Endodermal cell (in vitro differentiated cells): ENCODE data around the gene ABL1. TPM values are rescaled to one million over a fixed set of nuclear protein-coding genes. Genes with fewer than 3 reads are reported as not detected.
"Not testable (repeated sequence)": the region's sequence is repeated elsewhere in the genome, so short reads cannot be mapped to it uniquely, and the experiment has no call there.

Experiments used
- DNase-seq: peaks from one replicate; pipeline ENCODE4 v3.0.0-alpha.2; 2017
- H3K27ac ChIP-seq: 2 replicates; pipeline ENCODE4 v1.5.1; 2013; ENCODE audit warnings: mild to moderate bottlenecking, low read depth, low read length, moderate library complexity
- H3K27me3 ChIP-seq: 2 replicates; pipeline ENCODE4 v1.6.1; 2013; ENCODE audit warnings: mild to moderate bottlenecking, low read length, moderate library complexity; ENCODE audit not compliant: insufficient read depth, control insufficient read depth, poor library complexity, severe bottlenecking
- H3K36me3 ChIP-seq: 2 replicates; pipeline ENCODE4 v1.7.0; 2013; ENCODE audit warnings: mild to moderate bottlenecking, low read length, moderate library complexity; ENCODE audit not compliant: control insufficient read depth, insufficient read depth
- H3K4me1 ChIP-seq: one replicate; pipeline ENCODE4 v1.7.0; 2013; ENCODE audit warnings: low read length; ENCODE audit not compliant: control insufficient read depth, insufficient read depth
- H3K4me3 ChIP-seq: 2 replicates; pipeline ENCODE4 v1.5.1; 2013; ENCODE audit warnings: mild to moderate bottlenecking, low read length, moderate library complexity
- H3K9ac ChIP-seq: 2 replicates; pipeline ENCODE4 v1.6.1; 2013; ENCODE audit warnings: mild to moderate bottlenecking, low read length, moderate library complexity; ENCODE audit not compliant: poor library complexity, severe bottlenecking; ENCODE audit errors: extremely low read depth
- H3K9me3 ChIP-seq: 2 replicates; pipeline ENCODE4 v1.6.1; 2013; ENCODE audit warnings: mild to moderate bottlenecking, low read length, moderate library complexity; ENCODE audit not compliant: control insufficient read depth
- H3K27ac Mint-ChIP-seq: 2 replicates; pipeline ENCODE4 v1.8.0; 2020; ENCODE audit warnings: mixed read lengths
- H3K27me3 Mint-ChIP-seq: 2 replicates; pipeline ENCODE4 v1.8.0; 2021; ENCODE audit warnings: mild to moderate bottlenecking, mixed read lengths; ENCODE audit not compliant: insufficient read depth
- H3K36me3 Mint-ChIP-seq: 2 replicates; pipeline ENCODE4 v1.8.0; 2020; ENCODE audit warnings: low read depth, mixed read lengths
- H3K4me1 Mint-ChIP-seq: 2 replicates; pipeline ENCODE4 v1.8.0; 2020; ENCODE audit warnings: mixed read lengths
- H3K4me3 Mint-ChIP-seq: 2 replicates; pipeline ENCODE4 v1.8.0; 2020; ENCODE audit warnings: mild to moderate bottlenecking, moderate library complexity, mixed read lengths
- H3K9me3 Mint-ChIP-seq: 2 replicates; pipeline ENCODE4 v1.8.0; 2020; ENCODE audit warnings: mild to moderate bottlenecking, mixed read lengths
- CTCF ChIP-seq: fragments of 200-600 bp; sonication (generic); conservative IDR thresholded peaks from 2 replicates; pipeline ENCODE4 v1.5.0; 2021; ENCODE audit warnings: antibody characterized with exemption, mild to moderate bottlenecking
- WGBS, 2 experiments: methylation state at CpG; one replicate each; pipeline versions ENCODE4 v1.1.5 to v1.1.7; 2013; ENCODE audit warnings: missing lambda C conversion rate in 2 of 2, mixed read lengths in 1 of 2; ENCODE audit not compliant: insufficient coverage in 1 of 2, insufficient read length in 1 of 2; 5-methylcytosine and 5-hydroxymethylcytosine counted together
- total RNA-seq, 2 donors: library from RNA; stranded (reverse); fragmentation: NEBNext Ultra II Directional in 1 of 2; extraction: Animal tissue kit (Norgen Biotek cat#: 25700) in 1 of 2; gene quantifications; 2 replicates in 1 of 2; 3 replicates in 1 of 2; pipeline ENCODE4 v1.2.1, GENCODE V29; 2021

The ABL1 gene
- total RNA-seq, 2 donors from 2014 or later, result 78.8 to 94.1 TPM

GRCh38 chr9:130794923-130795495 lies 40.0 kb upstream of the ABL1 start:
- H3K27me3 ChIP-seq, result no peaks in the 10 kb centered on the region
- no peak overlapping the region for H3K9ac ChIP-seq
- WGBS, 2 experiments, result 90 to 100% methylated on average over 6 of the region's 6 CpGs
- peaks cover 2% of the 10 kb centered on the region for H3K4me1 Mint-ChIP-seq
- H3K4me3 Mint-ChIP-seq, result no peak overlapping the region
- H3K4me1 ChIP-seq, result no peaks in the 10 kb centered on the region
- no peak for DNase-seq
- no peak for TF ChIP-seq CTCF
- peaks cover 2% of the 10 kb centered on the region for H3K9me3 ChIP-seq
- no peaks in the 10 kb centered on the region for H3K36me3 ChIP-seq
- no peak overlapping the region for H3K27ac ChIP-seq
- H3K36me3 Mint-ChIP-seq, result peaks cover 2% of the 10 kb centered on the region
- H3K4me3 ChIP-seq, result no peak overlapping the region
- H3K9me3 Mint-ChIP-seq, result peaks cover 5% of the 10 kb centered on the region
- H3K27ac Mint-ChIP-seq, result no peak overlapping the region
- no peaks in the 10 kb centered on the region for H3K27me3 Mint-ChIP-seq

GRCh38 chr9:130803116-130803515 lies 31.9 kb upstream of the ABL1 start:
- H3K9me3 ChIP-seq, H3K9ac ChIP-seq, H3K27me3 Mint-ChIP-seq, H3K9me3 Mint-ChIP-seq, H3K36me3 ChIP-seq, H3K27ac ChIP-seq, DNase-seq, H3K4me3 ChIP-seq, H3K36me3 Mint-ChIP-seq, H3K27me3 ChIP-seq, H3K27ac Mint-ChIP-seq, H3K4me3 Mint-ChIP-seq, H3K4me1 Mint-ChIP-seq, H3K4me1 ChIP-seq: not testable (repeated sequence)
- WGBS, 2 experiments, result 83 to 91% methylated on average over 5 to 11 of the region's 11 CpGs

- H3K9ac ChIP-seq, result no peak overlapping the region
- H3K9me3 ChIP-seq, result peaks cover 13% of the 10 kb centered on the region
- Mint-ChIP-seq H3K4me1 (peaks cover 9% of the 10 kb centered on the region), H3K27me3 (no peaks in the 10 kb centered on the region), H3K4me3 (no peak overlapping the region), H3K27ac (no peak overlapping the region), H3K36me3 (peaks cover 1% of the 10 kb centered on the region), H3K9me3 (peaks cover 9% of the 10 kb centered on the region)
- no peaks in the 10 kb centered on the region for H3K4me1 ChIP-seq
- no peak for DNase-seq
- 90% methylated on average over 1 of the region's 1 CpG; no CpG with 5 or more reads in 1 of the 2 experiments for whole genome bisulfite sequencing, 2 experiments
- no peak for TF ChIP-seq CTCF
- H3K4me3 ChIP-seq, result no peak overlapping the region
- H3K27ac ChIP-seq, result no peak overlapping the region
- no peaks in the 10 kb centered on the region for H3K27me3 ChIP-seq
- no peaks in the 10 kb centered on the region for H3K36me3 ChIP-seq
Observed at GRCh38 chr9:130805510-130806326, 29.3 kb upstream of the ABL1 start.
